GM10266 (cell line): ENCODE measurements around the gene LITAFD.

Experiments
- DNase-seq: peaks from one replicate; pipeline ENCODE4 v3.0.0; 2012; ENCODE audit errors: extremely low spot score
- CTCF ChIP-seq: IDR thresholded peaks from 2 replicates; pipeline ENCODE4 v1.5.1; 2012; ENCODE audit warnings: mild to moderate bottlenecking, low read depth; ENCODE audit not compliant: control insufficient read depth, insufficient read depth; ENCODE audit errors: missing control alignments

Gene LITAFD

DNA sequence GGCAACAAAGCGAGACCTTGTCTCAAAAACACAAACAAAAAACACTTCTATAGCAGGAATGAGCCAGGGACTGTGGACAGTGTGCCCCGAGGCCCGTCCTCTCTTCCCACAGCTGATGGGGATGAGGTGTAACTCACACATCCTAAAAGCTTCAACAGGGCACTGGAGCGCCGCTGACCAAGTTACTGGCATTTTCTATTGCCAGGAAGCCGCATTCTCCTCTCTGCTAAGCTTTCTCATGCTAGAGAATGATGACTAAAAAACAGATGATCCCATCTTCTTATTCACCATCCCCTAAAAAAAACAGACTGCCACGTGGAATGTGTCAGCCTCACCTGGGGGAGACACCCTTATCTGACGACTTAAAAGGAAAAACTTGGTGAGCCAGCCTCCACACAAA, 29.6 kb upstream of the LITAFD start:
- TF ChIP-seq CTCF, result no peak

GRCh38 chr16:8853150-8853549, 29.0 kb upstream of the LITAFD start:
- no peak for DNase-seq
- no peak for TF ChIP-seq CTCF

More for the DNA sequence above, 29.6 kb upstream of the LITAFD start:
- DNase-seq, result no peak

DNA sequence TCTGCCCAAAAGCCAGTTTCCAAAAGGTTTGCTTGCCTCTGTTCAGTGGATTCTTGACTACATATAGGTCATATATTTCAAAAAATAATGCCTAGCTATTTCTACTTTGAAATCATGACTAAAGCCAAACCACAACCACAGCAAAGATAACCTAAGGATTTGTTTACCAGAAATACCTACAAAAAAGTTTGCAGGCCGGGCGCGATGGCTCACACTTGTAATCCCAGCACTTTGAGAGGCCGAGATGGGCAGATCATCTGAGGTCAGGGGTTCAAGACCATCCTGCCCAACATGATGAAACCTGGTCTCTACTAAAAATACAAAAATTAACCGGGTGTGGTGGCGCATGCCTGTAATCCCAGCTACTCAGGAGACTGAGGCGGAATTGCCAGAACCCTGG, 28.5 kb upstream of the LITAFD start:
- no peak for TF ChIP-seq CTCF
- no peak for DNase-seq

DNA sequence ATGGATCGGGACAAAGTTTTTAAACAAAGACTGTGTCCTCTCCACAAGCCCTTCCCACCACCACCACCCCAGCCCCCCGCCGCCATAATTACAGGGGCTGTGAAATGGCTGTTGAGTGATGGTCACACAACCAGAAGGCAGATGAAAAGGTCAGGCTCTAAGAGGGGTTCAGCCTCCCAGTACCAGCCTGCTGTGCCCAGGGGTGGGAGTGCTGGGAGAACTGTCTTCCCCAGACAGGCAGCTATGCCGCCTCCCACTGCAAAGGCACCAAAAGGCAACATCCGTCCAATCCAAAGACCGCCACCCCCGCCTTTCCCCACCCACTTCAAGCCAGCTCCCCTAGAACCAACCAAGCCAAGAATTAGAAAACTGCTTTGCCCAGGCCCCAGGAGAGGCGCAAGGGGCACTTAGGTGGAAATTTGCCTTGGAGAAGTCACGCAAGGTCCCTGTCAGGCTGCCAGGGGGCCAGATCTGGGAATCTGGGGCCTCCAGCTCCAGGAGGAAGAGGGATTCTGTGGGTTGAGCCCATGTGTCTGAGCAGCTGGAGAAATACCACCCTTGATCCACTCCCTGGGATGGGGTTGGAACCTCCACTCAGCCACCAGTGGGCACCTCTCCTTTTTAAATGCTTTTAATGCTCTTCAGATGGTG, 27.7 kb upstream of the LITAFD start:
- no peak for DNase-seq
- no peak for TF ChIP-seq CTCF

- TF ChIP-seq CTCF, result no peak
Measured at GRCh38 chr16:8855051-8855786, 26.9 kb upstream of the LITAFD start.

DNA sequence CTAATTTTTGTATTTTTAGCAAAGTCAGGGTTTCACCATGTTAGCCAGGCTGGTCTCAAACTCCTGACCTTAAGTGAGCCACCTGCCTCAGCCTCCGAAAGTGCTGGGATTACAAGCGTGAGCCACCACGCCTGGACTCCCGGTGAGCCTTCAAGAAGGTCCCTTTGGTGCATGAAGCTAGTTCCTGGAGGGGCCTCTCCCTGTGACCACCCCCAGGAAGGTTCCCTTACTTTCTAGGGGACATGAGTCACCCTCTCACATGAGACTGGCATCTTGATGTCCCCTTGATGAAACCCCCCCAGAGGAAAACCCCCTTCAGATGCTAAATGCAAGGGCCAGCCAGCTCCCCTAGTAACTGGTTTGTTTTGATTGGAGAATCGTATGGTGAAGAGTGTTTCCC, 26.2 kb upstream of the LITAFD start:
- no peak for TF ChIP-seq CTCF
- no peak for DNase-seq

More at GRCh38 chr16:8855051-8855786, 26.9 kb upstream of the LITAFD start:
- no peak for DNase-seq

GRCh38 chr16:8858994-8859912, 22.9 kb upstream of the LITAFD start:
- DNase-seq, result no peak

More at GRCh38 chr16:8858994-8859912, 22.9 kb upstream of the LITAFD start:
- TF ChIP-seq CTCF, result no peak
